T-cell (primary cell): ENCODE data around the gene C7orf57. TPM values are rescaled to one million over a fixed set of nuclear protein-coding genes. Genes with fewer than 3 reads are reported as not detected.

Experiments
- ATAC-seq, 4 experiments: fragments of 200-7000 bp in 3 of 4; fragments of 150-1000 bp in 1 of 4; cut with Tn5 transposase; replicated peaks in 1 of 4; 1 replicate in 3 of 4; 2 replicates in 1 of 4; pipeline ENCODE4 v1.10.0; 2021; ENCODE audit warnings: moderate library complexity in 3 of 4, mild to moderate bottlenecking in 2 of 4, moderate number of reproducible peaks in 1 of 4
- CTCF ChIA-PET, 2 donors: fragments of 300-600 bp; sonication (Branson Sonifier 250); formaldehyde crosslinking; loops; one replicate each; lab custom pipeline; 2022; ENCODE audit warnings: antibody characterized with exemption in 2 of 2; lab: Charles Lee
- POLR2A ChIA-PET, 2 donors: fragments of 300-600 bp; sonication (Branson Sonifier 250); formaldehyde crosslinking; loops; one replicate each; lab custom pipeline; 2022; ENCODE audit warnings: antibody characterized with exemption in 2 of 2; lab: Charles Lee
- DNase-seq, 35 experiments: peaks; one replicate each; pipeline versions ENCODE4 v3.0.0 to v3.0.0-alpha.2; 2013 to 2023
- H3K27ac ChIP-seq: one replicate; pipeline ENCODE4 v1.5.1; 2013; ENCODE audit warnings: low read length
- H3K27me3 ChIP-seq, 2 experiments: replicated peaks in 1 of 2; 1 replicate in 1 of 2; 2 replicates in 1 of 2; pipeline versions ENCODE4 v1.6.1 to v1.7.0; 2013; ENCODE audit warnings: low read length in 1 of 2, mixed read lengths in 1 of 2; ENCODE audit not compliant: control insufficient read depth in 2 of 2, insufficient read depth in 2 of 2; ENCODE audit errors: extremely low read depth in 1 of 2
- H3K36me3 ChIP-seq, 2 donors: 1 replicate in 1 of 2; 2 replicates in 1 of 2; pipeline versions ENCODE4 v1.6.1 to v1.7.0; 2013; ENCODE audit warnings: low read length in 1 of 2; ENCODE audit not compliant: control insufficient read depth in 2 of 2, insufficient read depth in 1 of 2; ENCODE audit errors: extremely low read depth in 1 of 2
- H3K4me1 ChIP-seq, 2 experiments: 1 replicate in 1 of 2; 2 replicates in 1 of 2; pipeline versions ENCODE4 v1.6.1 to v1.7.0; 2013; ENCODE audit warnings: low read length in 2 of 2, mixed read lengths in 1 of 2; ENCODE audit not compliant: insufficient read depth in 2 of 2, control insufficient read depth in 1 of 2; ENCODE audit errors: extremely low read depth in 1 of 2
- H3K4me3 ChIP-seq, 2 donors: 1 replicate in 1 of 2; 2 replicates in 1 of 2; pipeline versions ENCODE4 v1.5.1 to v1.7.0; 2013; ENCODE audit warnings: mild to moderate bottlenecking in 2 of 2, low read length in 1 of 2, moderate library complexity in 1 of 2; ENCODE audit not compliant: control insufficient read depth in 1 of 2; ENCODE audit errors: extremely low read depth in 1 of 2
- H3K9me3 ChIP-seq: 2 replicates; pipeline ENCODE4 v1.7.0; 2013
- H3K27ac Mint-ChIP-seq, 2 donors: one replicate each; pipeline ENCODE4 v1.8.0; 2020 to 2021; ENCODE audit warnings: mild to moderate bottlenecking in 2 of 2, mixed read lengths in 2 of 2
- H3K27me3 Mint-ChIP-seq, 2 donors: one replicate each; pipeline ENCODE4 v1.8.0; 2021 to 2022; ENCODE audit warnings: mixed read lengths in 2 of 2
- H3K36me3 Mint-ChIP-seq: one replicate; pipeline ENCODE4 v1.8.0; 2021; ENCODE audit warnings: mixed read lengths
- H3K4me1 Mint-ChIP-seq, 3 donors: one replicate each; pipeline ENCODE4 v1.8.0; 2020 to 2022; ENCODE audit warnings: mixed read lengths in 3 of 3, mild to moderate bottlenecking in 1 of 3
- H3K4me3 Mint-ChIP-seq, 3 donors: one replicate each; pipeline ENCODE4 v1.8.0; 2020 to 2022; ENCODE audit warnings: mild to moderate bottlenecking in 3 of 3, mixed read lengths in 3 of 3, moderate library complexity in 3 of 3
- H3K9me3 Mint-ChIP-seq, 3 donors: one replicate each; pipeline ENCODE4 v1.8.0; 2020 to 2022; ENCODE audit warnings: mixed read lengths in 3 of 3
- WGBS: methylation state at CpG from one replicate; pipeline ENCODE4 v1.1.5; 2013; ENCODE audit warnings: missing lambda C conversion rate; ENCODE audit not compliant: insufficient coverage; 5-methylcytosine and 5-hydroxymethylcytosine counted together
- total RNA-seq, 35 experiments: library from RNA in 6 of 35; stranded (reverse) in 6 of 35; fragments of 120-200 nt in 1 of 35; gene quantifications; one replicate each; pipeline versions ENCODE4 v1.2.1 to v1.2.4 and lab custom pipeline; 2013 to 2026

The C7orf57 gene
- total RNA-seq, 5 donors from 2014 or later (not counting 1 experiment from before 2014, with no cell fraction given), result 0.18 to 2.0 (median 0.44) TPM

DNA sequence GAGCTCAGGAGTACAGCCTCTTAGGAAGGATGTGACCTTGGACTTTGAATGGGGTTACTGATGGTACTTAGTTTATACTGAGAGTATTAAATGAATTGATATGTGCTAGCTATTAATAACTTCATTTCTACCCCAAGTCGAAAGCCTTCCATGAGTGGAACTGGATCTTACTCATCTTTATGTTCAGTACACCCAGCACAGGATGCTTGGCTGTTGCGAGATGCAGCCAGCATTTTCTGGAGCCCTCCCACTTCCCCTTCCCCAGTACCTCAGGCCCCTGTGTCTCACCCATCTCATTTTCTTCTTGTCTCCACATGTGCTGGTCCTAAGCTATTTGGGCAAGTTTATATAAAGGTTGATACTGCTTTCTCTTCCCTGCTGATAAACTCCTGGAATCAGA, 60.9 kb downstream of the C7orf57 start:
- Histone ChIP-seq H3K36me3 (peaks cover 0 to 59% of the 10 kb centered on the region in 2 donors), H3K4me1 (peaks cover 33 to 70% of the 10 kb centered on the region in 2 experiments), H3K27me3 (no peaks in the 10 kb centered on the region), H3K4me3 (no peak overlapping the region), H3K27ac (peak overlapping the region; percentile 73), H3K9me3 (no peaks in the 10 kb centered on the region)
- DNase-seq (peak in 3 of 35 experiments; percentile 21 to 26 (median 24)), ATAC-seq (peak; percentile 34 to 53 (median 46))
- H3K4me1 Mint-ChIP-seq, result peaks cover 87 to 90% (median 90%) of the 10 kb centered on the region in 3 donors
- no CpG with 5 or more reads among the region's 2 CpGs for WGBS
- H3K4me3 Mint-ChIP-seq, result peak overlapping the region; percentile 42 to 74 (median 65)
- peak overlapping the region; percentile 95 to 98 for H3K27ac Mint-ChIP-seq
- no peaks in the 10 kb centered on the region for H3K9me3 Mint-ChIP-seq
- ChIA-PET CTCF (interaction anchor here (0.6 to 1.3 kb wide), 5 partner anchors 11 to 105 kb away, joined by 3 to 4 read pairs (median 3); no protein-coding TSS in a partner anchor), POLR2A (interaction anchor here in 1 of 2 donors (0.7 kb wide), 1 partner anchor 11 kb away, joined by 3 read pairs; no protein-coding TSS in a partner anchor)
- H3K36me3 Mint-ChIP-seq, result peaks cover 69% of the 10 kb centered on the region
- H3K27me3 Mint-ChIP-seq, result no peaks in the 10 kb centered on the region

DNA sequence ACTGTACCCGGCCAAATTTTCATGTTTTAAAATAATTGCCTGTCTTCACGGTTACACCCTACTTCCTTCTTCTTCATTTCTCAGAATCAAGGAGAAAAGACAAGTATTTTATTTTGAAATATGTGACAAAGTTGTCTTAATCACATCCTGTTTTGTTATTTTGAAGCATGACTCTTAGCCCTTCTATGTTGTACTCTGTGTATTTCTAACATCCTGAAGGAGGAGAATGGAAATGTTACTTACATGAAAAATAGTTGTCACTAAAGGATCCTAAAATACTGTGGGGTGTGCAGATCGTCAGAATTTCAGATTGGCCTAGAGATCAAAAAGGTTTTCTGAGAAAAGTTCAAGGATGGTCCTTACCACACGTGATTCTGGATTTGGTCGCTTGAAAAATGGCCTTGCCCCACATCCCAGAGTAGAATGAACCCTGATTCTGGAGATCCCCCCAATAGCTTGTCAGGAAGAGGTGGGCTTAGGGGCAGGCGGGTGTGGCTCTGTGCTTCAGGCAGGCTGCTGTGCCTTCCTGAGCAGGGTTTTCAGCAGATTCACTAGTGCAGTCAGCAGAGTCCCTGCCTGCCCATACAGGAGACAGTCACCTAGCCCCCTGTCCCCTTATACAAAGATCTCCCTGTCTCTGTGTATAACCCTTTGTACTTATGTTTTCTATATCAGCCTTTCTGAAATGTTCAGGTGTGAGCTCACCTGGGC, 62.3 kb downstream of the C7orf57 start:
- ChIA-PET POLR2A (interaction anchor here in 1 of 2 donors (0.5 kb wide), 1 partner anchor 62 kb away, joined by 3 read pairs; the partner anchor contains the start of gene C7orf57), CTCF (interaction anchor here in 1 of 2 donors (0.7 to 1.2 kb wide), 2 partner anchors 13 to 106 kb away, joined by 3 read pairs; no protein-coding TSS in a partner anchor)
- Histone ChIP-seq H3K4me3 (peak overlapping the region; percentile 16 to 35), H3K27ac (peak overlapping the region; percentile 73), H3K27me3 (no peaks in the 10 kb centered on the region), H3K4me1 (peaks cover 33 to 68% of the 10 kb centered on the region in 2 experiments), H3K36me3 (peaks cover 5 to 60% of the 10 kb centered on the region in 2 donors), H3K9me3 (no peaks in the 10 kb centered on the region)
- peaks cover 82 to 87% (median 86%) of the 10 kb centered on the region in 3 donors for H3K4me1 Mint-ChIP-seq
- peaks cover 67% of the 10 kb centered on the region for H3K36me3 Mint-ChIP-seq
- peak in 7 of 35 experiments; percentile 15 to 39 (median 30) for DNase-seq
- no peaks in the 10 kb centered on the region for H3K27me3 Mint-ChIP-seq
- peak overlapping the region; percentile 95 to 98 for H3K27ac Mint-ChIP-seq
- WGBS, result 11% methylated on average over 3 of the region's 6 CpGs
- peak overlapping the region; percentile 43 to 75 (median 65) for H3K4me3 Mint-ChIP-seq
- H3K9me3 Mint-ChIP-seq, result no peaks in the 10 kb centered on the region
- ATAC-seq, result peak; percentile 72 to 79 (median 75)

DNA sequence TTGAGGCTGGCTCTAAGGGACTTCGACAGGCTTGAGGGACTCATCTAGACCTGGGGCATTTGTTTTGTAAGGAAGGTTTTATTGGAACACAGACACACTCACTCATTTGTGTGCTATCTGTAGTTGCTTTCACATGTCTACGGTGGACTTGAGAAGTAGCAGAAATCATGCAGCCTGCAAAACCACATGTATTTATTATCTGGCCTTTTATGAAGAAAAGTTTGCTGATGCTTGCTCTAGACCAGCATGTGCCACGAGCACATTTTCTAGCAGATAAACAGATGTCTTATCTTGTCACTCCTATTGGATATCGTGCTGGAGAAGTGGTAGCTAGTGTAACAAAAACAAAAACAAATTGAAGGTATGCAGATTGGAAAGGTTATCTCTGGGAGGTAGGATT, 63.5 kb downstream of the C7orf57 start:
- ChIA-PET CTCF (no interaction called here), POLR2A (no interaction called here)
- ATAC-seq (no peak), DNase-seq (no peak)
- H3K27me3 ChIP-seq, result no peaks in the 10 kb centered on the region
- H3K4me3 ChIP-seq, result no peak overlapping the region
- peak overlapping the region; percentile 73 for H3K27ac ChIP-seq
- no peaks in the 10 kb centered on the region for H3K9me3 ChIP-seq
- peak overlapping the region; percentile 95 to 98 for H3K27ac Mint-ChIP-seq
- peaks cover 69% of the 10 kb centered on the region for H3K36me3 Mint-ChIP-seq
- peaks cover 33 to 60% of the 10 kb centered on the region in 2 experiments for H3K4me1 ChIP-seq
- no peaks in the 10 kb centered on the region for H3K9me3 Mint-ChIP-seq
- no CpG with 5 or more reads among the region's 4 CpGs for WGBS
- peak overlapping the region in 2 of 3 donors; percentile 65 to 75 for H3K4me3 Mint-ChIP-seq
- H3K4me1 Mint-ChIP-seq, result peaks cover 72 to 81% (median 78%) of the 10 kb centered on the region in 3 donors
- H3K36me3 ChIP-seq, result peaks cover 12 to 61% of the 10 kb centered on the region in 2 donors
- H3K27me3 Mint-ChIP-seq, result no peaks in the 10 kb centered on the region

DNA sequence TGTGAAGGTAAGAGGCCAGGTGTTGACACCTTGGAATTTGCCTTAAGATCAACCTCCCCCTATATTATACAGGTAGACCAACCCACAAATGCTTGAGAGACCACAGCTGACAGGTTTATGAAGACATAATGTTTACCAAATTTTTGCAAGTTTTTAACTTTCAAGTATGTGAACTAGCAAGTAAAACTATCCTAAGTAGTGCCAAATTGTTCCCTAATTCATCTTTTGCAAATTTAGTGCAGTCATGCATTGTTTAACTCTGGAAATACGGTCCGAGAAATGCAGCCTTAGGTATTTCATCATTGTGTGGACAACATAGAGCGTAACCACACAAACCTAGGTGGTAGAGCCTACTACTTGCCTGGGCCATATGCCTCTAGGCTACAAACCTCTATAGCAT, 64.4 kb downstream of the C7orf57 start:
- H3K9me3 Mint-ChIP-seq, result no peaks in the 10 kb centered on the region
- CTCF ChIA-PET, result no interaction called here
- no peaks in the 10 kb centered on the region for H3K27me3 ChIP-seq
- peaks cover 33 to 60% of the 10 kb centered on the region in 2 experiments for H3K4me1 ChIP-seq
- peak overlapping the region; percentile 73 for H3K27ac ChIP-seq
- H3K4me1 Mint-ChIP-seq, result peaks cover 67 to 77% (median 72%) of the 10 kb centered on the region in 3 donors
- ATAC-seq (no peak), DNase-seq (no peak)
- peak overlapping the region; percentile 95 to 98 for H3K27ac Mint-ChIP-seq
- H3K27me3 Mint-ChIP-seq, result no peaks in the 10 kb centered on the region
- peaks cover 69% of the 10 kb centered on the region for H3K36me3 Mint-ChIP-seq
- POLR2A ChIA-PET, result no interaction called here
- H3K9me3 ChIP-seq, result no peaks in the 10 kb centered on the region
- peak overlapping the region in 2 of 3 donors; percentile 46 to 65 for H3K4me3 Mint-ChIP-seq
- H3K4me3 ChIP-seq, result no peak overlapping the region
- peaks cover 14 to 62% of the 10 kb centered on the region in 2 donors for H3K36me3 ChIP-seq
- WGBS, result 100% methylated on average over 3 of the region's 3 CpGs

DNA sequence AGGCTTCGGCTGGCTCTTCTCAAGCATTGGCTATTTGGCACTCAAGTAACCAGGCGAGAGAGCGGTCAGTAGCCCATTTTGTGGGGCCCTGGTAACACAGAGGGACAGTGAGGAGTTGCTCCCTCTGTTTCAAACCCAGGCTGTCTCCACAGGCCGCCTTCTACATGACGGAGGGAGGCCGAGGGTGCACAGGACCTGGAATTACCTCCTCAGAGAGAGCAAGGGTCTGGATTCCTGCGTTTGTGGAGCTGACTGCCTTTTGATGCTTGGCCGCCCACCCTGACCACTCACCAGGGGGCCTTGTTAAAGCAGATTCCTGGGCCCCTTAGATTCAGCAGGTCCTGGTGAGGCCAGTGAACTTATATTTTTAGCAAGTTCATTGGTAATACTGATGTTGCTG, 66.0 kb downstream of the C7orf57 start:
- Histone ChIP-seq H3K27me3 (no peaks in the 10 kb centered on the region), H3K27ac (no peak overlapping the region), H3K4me1 (peaks cover 28 to 47% of the 10 kb centered on the region in 2 experiments), H3K36me3 (peaks cover 19 to 68% of the 10 kb centered on the region in 2 donors), H3K4me3 (no peak overlapping the region), H3K9me3 (no peaks in the 10 kb centered on the region)
- peaks cover 66% of the 10 kb centered on the region for H3K36me3 Mint-ChIP-seq
- ATAC-seq (no peak), DNase-seq (no peak)
- H3K9me3 Mint-ChIP-seq, result no peaks in the 10 kb centered on the region
- no peaks in the 10 kb centered on the region for H3K27me3 Mint-ChIP-seq
- ChIA-PET CTCF (no interaction called here), POLR2A (interaction anchor here in 1 of 2 donors (0.7 kb wide), 1 partner anchor 7 kb away, joined by 3 read pairs; no protein-coding TSS in a partner anchor)
- H3K27ac Mint-ChIP-seq, result peak overlapping the region in 1 of 2 donors; percentile 76
- H3K4me3 Mint-ChIP-seq, result no peak overlapping the region
- H3K4me1 Mint-ChIP-seq, result peaks cover 54 to 65% (median 58%) of the 10 kb centered on the region in 3 donors
- 100% methylated on average over 7 of the region's 8 CpGs for WGBS

DNA sequence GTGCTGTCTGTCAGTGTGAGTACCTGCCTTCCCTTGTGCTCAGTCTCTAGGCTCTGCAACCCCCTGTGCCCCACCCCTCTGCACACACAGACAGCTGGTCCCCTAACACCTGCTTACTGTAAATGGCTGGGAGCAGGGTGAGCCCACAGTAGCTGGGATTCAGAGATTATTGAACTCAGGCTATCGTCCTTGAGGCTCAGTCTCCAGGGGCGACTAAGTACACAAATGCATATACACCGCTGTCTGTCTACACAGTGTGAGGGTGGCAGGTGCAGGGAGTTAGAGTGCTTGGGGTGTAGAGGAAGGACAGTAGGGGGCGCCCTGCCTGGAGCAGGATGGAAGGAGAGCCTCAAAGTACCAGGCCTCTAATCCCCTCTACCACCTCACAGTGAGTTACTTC, 66.6 kb downstream of the C7orf57 start:
- Histone ChIP-seq H3K9me3 (no peaks in the 10 kb centered on the region), H3K4me3 (no peak overlapping the region), H3K4me1 (peaks cover 24 to 42% of the 10 kb centered on the region in 2 experiments), H3K36me3 (peaks cover 19 to 74% of the 10 kb centered on the region in 2 donors), H3K27me3 (no peaks in the 10 kb centered on the region), H3K27ac (no peak overlapping the region)
- ChIA-PET CTCF (no interaction called here), POLR2A (interaction anchor here (0.5 to 0.6 kb wide), 2 partner anchors 111 to 132 kb away, joined by 3 read pairs; no protein-coding TSS in a partner anchor)
- H3K27me3 Mint-ChIP-seq, result no peaks in the 10 kb centered on the region
- 100% methylated on average over 2 of the region's 4 CpGs for WGBS
- peaks cover 66% of the 10 kb centered on the region for H3K36me3 Mint-ChIP-seq
- H3K9me3 Mint-ChIP-seq, result no peaks in the 10 kb centered on the region
- H3K27ac Mint-ChIP-seq, result peak overlapping the region; percentile 68 to 76
- no peak overlapping the region for H3K4me3 Mint-ChIP-seq
- DNase-seq (peak in 4 of 35 experiments; percentile 21 to 50 (median 26)), ATAC-seq (no peak)
- peaks cover 47 to 59% (median 52%) of the 10 kb centered on the region in 3 donors for H3K4me1 Mint-ChIP-seq
